Endothelial cell of umbilical vein (primary cell): ENCODE data around the gene PEAK3. TPM values are rescaled to one million over a fixed set of nuclear protein-coding genes. Genes with fewer than 3 reads are reported as not detected.

Experiments
- BruUV-seq: library from RNA; stranded (reverse); fragments of 400-500 nt; replicated peaks from 2 replicates; lab custom pipeline; 2021; lab: Mats Ljungman, UMichigan
- CTCF ChIA-PET: fragments of 300-600, 350-600 bp; sonication (Branson Sonifier 250); formaldehyde crosslinking; loops from one replicate; lab custom pipeline; 2021; ENCODE audit warnings: antibody characterized with exemption, inconsistent platforms; lab: Charles Lee
- POLR2A ChIA-PET: fragments of 300-600, 350-600 bp; sonication (Branson Sonifier 250); formaldehyde crosslinking; loops from one replicate; lab custom pipeline; 2021; ENCODE audit warnings: antibody characterized with exemption, inconsistent platforms; lab: Charles Lee
- DNase-seq: peaks from one replicate; pipeline ENCODE4 v3.0.0-alpha.2; 2011; ENCODE audit warnings: low read depth, low spot score
- FAIRE-seq: peaks from 2 replicates; lab custom pipeline; 2011; peaks lifted over from hg19 to GRCh38; lab: Jason Lieb, UNC
- H2AFZ ChIP-seq: 2 replicates; pipeline ENCODE4 v1.6.0; 2012; ENCODE audit warnings: low read depth, low read length, control low read depth, inconsistent platforms
- H3K27ac ChIP-seq: 2 replicates; pipeline ENCODE4 v1.5.1; 2011; ENCODE audit warnings: low read depth, mild to moderate bottlenecking, control low read depth, low read length, moderate library complexity; ENCODE audit not compliant: insufficient read depth
- H3K27me3 ChIP-seq, 2 experiments: 2 replicates each; pipeline versions ENCODE4 v1.6.0 to v1.6.1; 2011; ENCODE audit warnings: low read length in 2 of 2, mixed read lengths in 1 of 2; ENCODE audit not compliant: control insufficient read depth in 2 of 2, insufficient read depth in 2 of 2
- H3K36me3 ChIP-seq, 2 experiments: 2 replicates in 1 of 2; 3 replicates in 1 of 2; pipeline ENCODE4 v1.5.1; 2011; ENCODE audit warnings: low read length in 2 of 2, mild to moderate bottlenecking in 1 of 2, moderate library complexity in 1 of 2; ENCODE audit not compliant: control insufficient read depth in 2 of 2, insufficient read depth in 2 of 2; ENCODE audit errors: extremely low read depth in 1 of 2
- H3K4me1 ChIP-seq: 3 replicates; pipeline ENCODE4 v1.5.1; 2011; ENCODE audit warnings: mild to moderate bottlenecking, low read length; ENCODE audit not compliant: control insufficient read depth, insufficient read depth; ENCODE audit errors: extremely low read depth
- H3K4me2 ChIP-seq: 2 replicates; pipeline ENCODE4 v1.6.1; 2011; ENCODE audit warnings: low read length, control low read depth, mixed read lengths; ENCODE audit not compliant: insufficient read depth
- H3K4me3 ChIP-seq, 3 experiments: fragments of 200-600 bp in 1 of 3; sonication (generic), shearing (Covaris generic) in 1 of 3; replicated peaks in 1 of 3; 2 replicates each; pipeline ENCODE4 v1.5.1; 2011 to 2016; ENCODE audit warnings: control low read depth in 3 of 3, low read length in 3 of 3, mild to moderate bottlenecking in 2 of 3, inconsistent platforms in 1 of 3, low read depth in 1 of 3, moderate library complexity in 1 of 3; ENCODE audit not compliant: insufficient read depth in 1 of 3
- H3K79me2 ChIP-seq: 2 replicates; pipeline ENCODE4 v1.6.0; 2012; ENCODE audit warnings: low read length, inconsistent platforms; ENCODE audit not compliant: control insufficient read depth, insufficient read depth
- H3K9ac ChIP-seq: replicated peaks from 2 replicates; pipeline ENCODE3; 2011; ENCODE audit warnings: low read length, control low read depth; ENCODE audit not compliant: insufficient read depth; ENCODE audit errors: extremely low read depth
- H3K9me1 ChIP-seq: replicated peaks from 3 replicates; pipeline ENCODE4 v1.6.0; 2011; ENCODE audit warnings: mild to moderate bottlenecking, low read length; ENCODE audit not compliant: control insufficient read depth, insufficient read depth; ENCODE audit errors: extremely low read depth
- H3K9me3 ChIP-seq: replicated peaks from 2 replicates; pipeline ENCODE4 v1.5.1; 2012; ENCODE audit warnings: low read length, inconsistent platforms; ENCODE audit not compliant: control insufficient read depth, insufficient read depth
- H4K20me1 ChIP-seq: replicated peaks from 2 replicates; pipeline ENCODE3; 2011; ENCODE audit warnings: mild to moderate bottlenecking, low read length; ENCODE audit not compliant: control insufficient read depth, insufficient read depth; ENCODE audit errors: extremely low read depth
- CTCF ChIP-seq, 2 donors: IDR thresholded peaks; 1 replicate in 1 of 2; 2 replicates in 1 of 2; pipeline ENCODE4 v1.5.1; 2011; ENCODE audit warnings: low read length in 2 of 2, mild to moderate bottlenecking in 2 of 2, moderate library complexity in 2 of 2, control low read depth in 1 of 2, inconsistent platforms in 1 of 2, low read depth in 1 of 2; ENCODE audit not compliant: insufficient read depth in 1 of 2; ENCODE audit errors: extremely low read depth in 1 of 2
- EZH2 ChIP-seq: IDR thresholded peaks from 2 replicates; pipeline ENCODE4 v1.6.1; 2012; ENCODE audit warnings: borderline replicate concordance, low read depth, mild to moderate bottlenecking, moderate library complexity, low read length, inconsistent platforms; ENCODE audit not compliant: severe bottlenecking
- FOS ChIP-seq: IDR thresholded peaks from 2 replicates; pipeline ENCODE4 v1.6.1; 2011; ENCODE audit warnings: mild to moderate bottlenecking, low read length, moderate library complexity, borderline replicate concordance; ENCODE audit not compliant: insufficient read depth
- GATA2 ChIP-seq: IDR thresholded peaks from 2 replicates; pipeline ENCODE4 v1.7.0; 2011; ENCODE audit warnings: low read depth, mild to moderate bottlenecking, moderate library complexity, mixed read lengths, low read length; ENCODE audit not compliant: insufficient read length, insufficient read depth
- JUN ChIP-seq: IDR thresholded peaks from 2 replicates; pipeline ENCODE4 v1.6.1; 2011; ENCODE audit warnings: borderline replicate concordance, low read depth; ENCODE audit not compliant: insufficient read length, insufficient read depth
- MAX ChIP-seq: IDR thresholded peaks from 2 replicates; pipeline ENCODE4 v1.6.1; 2011; ENCODE audit not compliant: insufficient read depth, insufficient read length
- MYC ChIP-seq: IDR thresholded peaks from one replicate; pipeline ENCODE4 v1.6.1; 2011; ENCODE audit warnings: mild to moderate bottlenecking, low read depth, low read length
- POLR2A ChIP-seq: IDR thresholded peaks from 2 replicates; pipeline ENCODE4 v1.6.1; 2012; ENCODE audit warnings: low read depth, mild to moderate bottlenecking, control low read depth, low read length
- POLR2AphosphoS5 ChIP-seq: IDR thresholded peaks from 2 replicates; pipeline ENCODE4 v1.6.1; 2012; ENCODE audit warnings: low read depth, mild to moderate bottlenecking, control low read depth, low read length, moderate library complexity; ENCODE audit not compliant: insufficient read depth
- dilution Hi-C: fragments of 300-500 bp; cut with MboI; formaldehyde crosslinking; loops from one replicate; pipeline ENCODE4 v1.15.0; 2019; ENCODE audit warnings: low sequenced_read_pairs; ENCODE audit not compliant: extremely low pct_ligation_motif_present
- intact Hi-C: fragments of 100-400 bp; cut with micrococcal nuclease; formaldehyde crosslinking; loops from one replicate; pipeline ENCODE4 v1.10.0; 2022
- polyA plus RNA-seq, 4 experiments: library from polyadenylated mRNA; depleted of rRNA in 3 of 4; stranded (reverse) in 3 of 4; unstranded in 1 of 4; fragments of >200 nt; gene quantifications; 2 replicates each; pipeline versions ENCODE4 v1.2.1 to v1.2.3, GENCODE V29; 2011 to 2012; ENCODE audit warnings: missing spikeins in 1 of 4
- total RNA-seq: library from RNA; stranded (reverse); gene quantifications from 2 replicates; pipeline ENCODE4 v1.2.3, GENCODE V29; 2021

The PEAK3 gene
- total and polyA plus RNA-seq, 2 donors (not counting 3 experiments of a cell fraction or from before 2014, with no cell fraction given): 0.03 TPM; not detected in 1

- POLR2A ChIA-PET: no interaction called here
- dilution Hi-C loops: no loop called here
- H3K4me2 ChIP-seq: no peak overlapping the region
Observed at GRCh38 chr19:2274185-2274711, 7.7 kb downstream of the PEAK3 start.

GRCh38 chr19:2273356-2274184, 8.4 kb downstream of the PEAK3 start:
- peak; percentile 51 for DNase-seq
- H3K4me3 ChIP-seq: no peak overlapping the region
- H3K4me2 ChIP-seq: peak overlapping the region; percentile 53
- ChIA-PET CTCF (interaction anchor here (1.1 to 3.2 kb wide), 8 partner anchors 14 to 329 kb away, joined by 3 to 13 read pairs (median 6); partner anchors contain the start of gene PLEKHJ1), POLR2A (no interaction called here)
- dilution Hi-C loops (no loop called here), intact Hi-C loops (loop anchor here (1.0 to 5.0 kb wide), 4 partner anchors 37 to 339 kb away; partner anchors contain the start of genes AP3D1, PLEKHJ1 and SF3A2)
- peak overlapping the region; percentile 34 for H3K27ac ChIP-seq
- peaks cover 2 to 18% of the 10 kb centered on the region in 2 experiments for H3K36me3 ChIP-seq
- peaks cover 30% of the 10 kb centered on the region for H3K4me1 ChIP-seq
- H3K9me1 ChIP-seq: no peaks in the 10 kb centered on the region
- peak; percentile 4 for FAIRE-seq
- no peaks in the 10 kb centered on the region for H4K20me1 ChIP-seq
- peak overlapping the region; percentile 19 for H3K9ac ChIP-seq
- no peak for TF ChIP-seq MAX
- no peak for TF ChIP-seq POLR2A
- no peak for TF ChIP-seq JUN
- no peak for TF ChIP-seq FOS
- TF ChIP-seq POLR2AphosphoS5: peak; percentile 86
- peak; percentile 86 to 97 for TF ChIP-seq CTCF (IDR thresholded peaks at IDR 0.05; ENCODE audit: extremely low read depth in 1 of 2, insufficient read depth in 1 of 2, low read depth in 1 of 2, low read length in 2 of 2)
- no peak for TF ChIP-seq MYC
- no peak for TF ChIP-seq GATA2
- TF ChIP-seq EZH2: no peak
- H3K79me2 ChIP-seq: peaks cover 47% of the 10 kb centered on the region
- no peaks in the 10 kb centered on the region for H3K9me3 ChIP-seq
- no TSS peak for BruUV-seq
- H2AFZ ChIP-seq: no peak overlapping the region
- H3K27me3 ChIP-seq: no peaks in the 10 kb centered on the region

More at GRCh38 chr19:2274185-2274711, 7.7 kb downstream of the PEAK3 start:
- no peaks in the 10 kb centered on the region for H4K20me1 ChIP-seq
- intact Hi-C loops: loop anchor here (5.0 kb wide), 1 partner anchor 338 kb away; no protein-coding TSS in a partner anchor
- BruUV-seq: no TSS peak
- FAIRE-seq (no peak), DNase-seq (no peak)
- no peak overlapping the region for H3K4me3 ChIP-seq
- H2AFZ ChIP-seq: no peak overlapping the region
- H3K27me3 ChIP-seq: no peaks in the 10 kb centered on the region
- CTCF ChIA-PET: interaction anchor here (0.6 to 3.2 kb wide), 10 partner anchors 14 to 328 kb away, joined by 3 to 13 read pairs (median 4); partner anchors contain the start of gene PLEKHJ1
- TF ChIP-seq MAX: no peak
- TF ChIP-seq MYC: no peak
- TF ChIP-seq GATA2: no peak
- no peaks in the 10 kb centered on the region for H3K9me3 ChIP-seq
- H3K4me1 ChIP-seq: peaks cover 27% of the 10 kb centered on the region
- H3K9ac ChIP-seq: peak overlapping the region; percentile 19
- H3K27ac ChIP-seq: peak overlapping the region; percentile 26
- H3K9me1 ChIP-seq: no peaks in the 10 kb centered on the region
- H3K79me2 ChIP-seq: peaks cover 47% of the 10 kb centered on the region
- peaks cover 2 to 18% of the 10 kb centered on the region in 2 experiments for H3K36me3 ChIP-seq
